Measurements from ENCODE around the gene UBE2QL1.

UBE2QL1 gene

DNA sequence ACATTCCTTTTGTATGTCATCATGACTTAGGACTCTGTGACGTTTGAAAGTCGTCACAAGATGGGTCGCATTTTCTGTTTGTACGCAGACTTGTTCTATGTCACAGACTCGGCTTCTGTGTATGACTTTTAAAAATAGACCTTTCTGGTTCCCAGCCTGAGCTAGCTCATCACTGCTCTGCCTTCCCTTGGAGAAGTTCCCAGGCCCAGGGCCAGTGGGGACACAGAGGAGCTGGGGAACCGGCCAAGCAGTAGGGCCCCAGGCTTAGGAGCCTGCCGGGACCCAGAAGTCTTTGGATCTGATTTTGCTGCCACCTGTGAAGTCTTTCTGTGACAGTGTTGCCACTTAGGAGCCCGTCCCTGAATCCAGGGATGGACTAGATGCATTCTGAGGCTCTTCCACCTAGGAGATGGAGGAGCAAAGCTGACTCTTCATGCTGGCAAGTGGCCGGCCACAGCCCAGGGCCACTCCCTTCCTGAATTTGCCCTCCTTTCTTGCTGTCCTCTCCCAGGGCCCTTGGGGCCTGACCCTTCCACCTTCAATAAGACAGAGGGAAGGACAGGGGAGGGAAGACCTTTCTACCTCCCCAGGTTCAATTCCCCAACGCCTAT is 18.1 kb upstream of the UBE2QL1 start:
- no peak for DNase-seq (ENCODE audit: low spot score)

DNA sequence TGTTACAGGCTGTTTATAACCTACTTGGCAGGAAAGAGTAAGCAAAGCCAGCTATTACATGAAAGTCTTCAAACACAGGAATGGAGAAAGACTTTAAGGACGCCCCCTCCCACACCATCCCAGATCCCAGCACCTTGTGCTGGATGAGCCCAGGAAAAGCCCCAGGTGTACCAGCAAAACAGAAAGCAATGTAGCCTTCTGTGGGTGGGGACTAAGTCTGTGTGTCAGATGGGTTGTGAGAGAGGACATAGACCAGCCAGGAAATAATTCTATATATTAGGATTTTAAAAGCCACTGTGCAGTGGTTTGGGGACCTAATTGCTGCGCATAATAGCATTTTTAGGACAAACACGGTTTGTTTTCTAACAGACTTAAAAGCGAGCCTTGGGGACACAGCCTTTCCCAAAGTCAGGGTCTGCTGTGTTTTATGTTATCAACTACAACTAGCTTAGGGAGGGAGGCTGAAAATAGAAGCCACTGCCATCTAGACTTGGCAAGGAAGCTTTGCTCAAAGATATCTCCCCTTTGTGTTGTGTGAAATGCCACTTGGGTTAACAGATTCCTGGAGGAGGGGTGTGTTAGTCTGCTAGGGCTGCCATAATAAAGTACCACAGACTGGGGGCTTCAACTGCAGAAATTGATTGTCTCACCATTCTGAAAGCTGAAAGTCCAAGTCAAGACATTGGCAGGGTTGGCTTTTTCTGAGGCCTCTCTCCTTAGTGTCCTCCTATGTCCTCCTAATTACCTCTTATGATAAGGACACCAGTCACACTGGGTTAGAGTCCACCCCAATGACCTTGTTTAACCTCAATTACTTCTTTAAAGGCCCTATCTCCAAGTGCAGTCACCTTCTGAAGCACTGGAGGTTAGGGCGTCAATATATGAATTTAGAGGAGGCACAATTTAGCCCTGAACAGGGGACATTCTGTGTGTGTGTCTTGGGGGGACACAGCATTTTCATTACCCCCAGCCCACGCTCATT is 17.2 kb upstream of the UBE2QL1 start:
- no peak for DNase-seq (ENCODE audit: low spot score)

DNA sequence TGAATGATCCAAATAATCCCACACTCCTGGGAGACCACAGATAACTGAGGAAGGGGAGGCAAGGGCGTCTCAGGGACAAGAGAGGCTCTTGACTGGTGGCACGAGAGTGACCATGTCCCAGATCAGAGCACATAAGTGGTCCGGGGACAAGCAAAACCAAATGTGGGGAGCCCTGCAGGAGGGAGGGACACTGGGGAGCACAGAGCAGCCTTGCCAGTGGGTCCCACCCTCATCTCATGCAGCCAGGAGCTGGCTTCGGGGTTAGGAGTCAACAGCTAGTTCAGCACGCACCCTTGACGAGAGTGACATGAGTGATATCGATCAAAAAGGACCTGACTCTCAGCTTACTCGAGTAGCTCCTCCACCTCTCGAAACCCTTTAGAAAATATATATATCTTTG is 16.5 kb upstream of the UBE2QL1 start:
- DNase-seq (ENCODE audit: low spot score): no peak

DNA sequence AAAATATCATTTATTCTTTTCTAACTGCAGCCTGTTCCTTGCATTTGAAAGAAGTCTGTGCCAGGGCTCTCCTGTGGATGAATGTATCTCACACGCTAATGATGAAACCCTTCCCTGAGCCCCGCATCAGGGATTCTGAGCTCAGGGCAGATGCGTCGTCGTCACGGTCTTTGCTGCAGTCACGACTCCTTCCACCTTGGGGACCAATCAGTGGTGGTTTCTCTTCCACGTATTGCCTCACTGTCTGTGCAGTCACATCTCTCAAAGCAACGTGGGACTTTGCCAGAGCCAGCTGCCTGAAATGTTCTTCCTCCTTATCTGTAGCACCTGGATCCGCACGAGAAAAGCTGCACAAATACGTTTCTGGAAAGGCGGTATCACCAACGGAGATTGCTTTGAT is 13.9 kb upstream of the UBE2QL1 start:
- no peak for DNase-seq (ENCODE audit: low spot score)

DNA sequence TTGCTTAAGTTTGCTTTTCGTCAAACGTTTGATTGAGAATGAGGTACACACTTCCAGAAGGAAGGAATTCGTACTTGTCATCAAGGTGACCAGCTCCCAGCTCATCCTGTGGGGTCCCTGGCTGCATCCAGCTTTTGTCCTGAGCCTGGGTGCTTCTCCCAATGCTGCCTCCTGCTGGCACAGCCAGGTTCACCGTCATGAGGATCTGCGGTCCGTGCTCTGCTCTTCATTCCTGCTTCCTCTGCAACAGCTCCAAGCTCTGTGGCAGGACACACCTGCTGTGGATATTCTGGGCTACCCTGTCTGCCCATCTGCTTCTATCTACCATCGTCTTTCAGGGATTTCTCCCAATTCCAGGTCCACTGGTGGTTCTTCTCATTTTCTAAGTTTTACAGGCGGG is 13.3 kb upstream of the UBE2QL1 start:
- no peak for DNase-seq (ENCODE audit: low spot score)

DNA sequence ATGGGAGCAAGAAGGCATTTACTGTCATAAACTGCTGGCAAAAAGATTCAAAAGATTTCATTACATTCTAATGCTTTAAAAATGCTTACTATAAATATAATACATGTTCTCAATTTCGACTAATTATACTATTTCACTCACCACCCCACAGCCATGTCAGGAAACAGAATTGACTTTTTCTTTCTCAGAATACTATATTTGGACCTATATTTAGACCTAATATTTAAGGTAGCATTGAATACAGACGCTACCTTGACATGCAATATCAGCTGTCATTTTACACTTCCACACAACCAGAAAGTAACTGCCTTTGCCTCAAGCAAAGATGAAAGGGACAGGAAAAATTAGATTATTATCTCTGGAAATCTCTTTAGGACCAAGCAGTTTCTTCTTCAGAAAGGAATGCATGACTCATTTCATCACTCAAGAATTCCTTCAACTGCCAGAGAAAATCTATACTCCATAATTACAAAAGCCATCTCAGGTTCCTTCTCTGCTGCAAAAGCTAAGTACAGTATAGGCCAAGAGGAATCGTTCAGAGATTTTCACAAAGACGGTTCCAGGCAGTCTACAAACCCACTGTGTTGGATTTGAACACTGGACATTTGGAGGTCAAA is 11.8 kb upstream of the UBE2QL1 start:
- DNase-seq (ENCODE audit: low spot score): no peak

DNA sequence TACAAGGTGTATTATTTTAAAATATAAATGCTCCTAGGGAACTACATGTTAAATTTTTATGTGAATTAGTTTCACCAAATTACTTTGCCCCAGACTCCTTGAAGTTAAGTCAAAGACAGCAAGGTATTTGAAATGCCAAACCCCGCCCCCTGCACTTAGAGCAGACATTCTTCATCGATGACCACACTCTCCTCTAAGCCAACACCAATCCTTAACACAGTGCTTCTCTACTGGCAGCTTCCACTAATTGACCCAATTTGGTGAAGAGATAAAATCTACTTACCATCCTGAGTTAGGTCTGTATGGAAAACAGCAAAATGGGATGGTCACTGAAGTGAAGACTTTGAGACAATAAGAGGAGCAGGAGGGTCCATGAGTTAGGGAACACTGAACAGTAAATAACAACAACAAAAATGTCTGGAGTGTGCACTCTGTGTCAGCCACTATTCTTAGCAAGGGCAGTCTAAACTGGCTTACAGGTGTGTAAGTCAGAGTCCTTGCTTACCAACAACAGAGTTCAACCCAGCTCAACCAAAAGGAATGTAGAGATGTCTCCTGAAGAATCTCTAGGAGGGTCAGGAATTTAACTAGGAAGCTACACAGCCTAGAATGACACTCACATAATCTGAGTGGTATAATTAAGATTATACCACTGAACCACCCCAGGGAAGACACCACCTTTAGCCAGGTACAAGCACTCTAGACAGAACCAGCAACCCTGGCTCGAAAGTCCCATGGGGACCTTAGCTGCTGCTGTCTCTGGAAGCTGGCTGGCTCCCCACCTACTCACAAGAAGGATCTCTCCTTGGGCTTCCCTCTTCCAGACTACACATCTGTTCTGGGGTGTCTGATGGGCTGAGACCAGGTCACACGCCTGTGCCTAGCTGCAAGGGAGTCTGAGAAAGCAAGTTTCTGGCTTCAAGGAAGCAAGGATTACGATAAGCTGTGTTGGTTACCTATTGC is 8.8 kb upstream of the UBE2QL1 start:
- DNase-seq (ENCODE audit: low spot score): no peak

DNA sequence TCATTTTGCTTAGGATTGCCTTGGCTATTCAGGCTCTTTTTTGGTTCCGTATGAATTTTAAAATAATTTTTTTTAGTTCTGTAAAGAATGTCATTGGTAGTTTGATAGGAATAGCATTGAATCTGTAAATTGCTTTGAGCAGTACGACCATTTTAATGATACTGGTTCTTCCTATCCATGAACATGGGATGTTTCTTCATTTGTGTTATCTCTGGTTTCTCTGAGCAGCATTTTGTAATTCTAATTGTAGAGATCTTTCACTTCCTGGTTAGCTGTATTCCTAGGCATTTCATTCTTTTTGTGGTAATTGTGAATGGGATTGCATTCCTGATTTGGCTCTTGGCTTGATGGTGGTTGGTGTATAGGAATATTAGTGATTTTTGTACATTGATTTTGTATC is 6.3 kb upstream of the UBE2QL1 start:
- DNase-seq (ENCODE audit: low spot score): no peak

DNA sequence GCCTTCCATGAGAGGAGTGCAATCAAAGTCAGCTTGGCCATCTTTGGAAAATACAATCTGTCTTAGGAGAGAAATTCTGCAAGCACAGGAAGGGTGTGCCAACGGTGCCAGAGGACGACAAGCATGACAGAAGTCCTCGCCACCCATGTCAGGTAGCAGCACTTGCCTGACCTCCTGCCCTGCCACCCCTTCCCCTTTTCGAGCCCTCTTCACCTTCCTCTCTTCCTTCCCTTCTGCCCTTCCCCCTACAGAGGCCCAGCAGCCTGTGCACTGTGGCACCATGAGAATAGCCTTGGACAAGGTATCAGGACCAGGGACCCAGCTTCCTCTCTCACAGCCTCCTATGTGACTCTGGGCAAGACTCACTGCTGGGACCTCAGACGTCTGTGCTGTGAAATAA is 5.3 kb upstream of the UBE2QL1 start:
- DNase-seq (ENCODE audit: low spot score): no peak

DNA sequence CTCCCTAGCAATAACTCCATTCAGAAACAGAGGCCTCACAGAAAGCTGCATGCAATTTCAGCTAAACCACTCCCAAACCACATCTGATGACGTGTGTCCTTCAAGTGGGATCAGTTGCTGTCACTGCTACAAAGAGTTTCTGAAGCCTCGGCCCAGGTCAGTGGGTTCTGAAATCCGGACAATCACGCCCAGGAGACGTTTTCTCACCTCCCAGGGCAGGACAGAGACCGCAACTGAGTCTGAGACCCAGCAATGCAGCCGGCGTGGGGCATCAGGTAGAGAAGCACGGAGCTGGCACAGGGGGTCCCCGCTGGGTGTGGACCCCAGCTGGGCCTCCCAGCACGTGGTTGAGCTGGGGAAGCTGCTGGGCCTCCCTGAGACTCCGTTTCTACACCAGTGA is 2.6 kb upstream of the UBE2QL1 start:
- DNase-seq (ENCODE audit: low spot score): no peak

DNA sequence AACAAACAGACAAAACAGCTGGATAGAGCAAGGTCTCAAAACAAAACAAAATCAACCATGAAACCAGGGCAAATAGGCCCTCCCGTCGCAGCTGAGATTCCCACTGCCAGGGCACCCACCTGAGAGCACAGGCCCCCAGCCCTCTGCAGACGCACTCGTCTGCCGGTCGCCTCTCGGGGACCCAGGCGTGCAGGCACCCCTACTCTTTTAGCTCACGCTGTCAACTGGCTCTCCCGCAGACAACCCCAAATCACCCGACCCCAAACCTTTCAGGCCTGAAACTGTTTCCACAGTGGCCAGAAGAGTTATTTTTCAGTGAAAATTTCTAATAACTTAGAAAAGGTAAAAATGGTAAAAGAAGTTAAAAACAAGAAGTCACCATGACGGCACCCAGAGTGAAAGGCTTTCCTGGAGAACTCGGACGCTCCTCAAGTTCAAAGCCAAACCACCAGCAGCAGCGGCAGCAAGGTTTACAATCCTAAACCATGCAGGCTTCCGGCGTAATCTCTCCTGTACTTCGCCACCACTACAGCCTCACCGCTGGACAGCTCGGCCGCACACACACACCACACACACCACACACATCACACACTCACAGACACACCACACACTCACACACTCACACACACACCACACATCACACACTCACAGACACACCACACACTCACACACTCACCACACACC is 1.9 kb upstream of the UBE2QL1 start:
- DNase-seq (ENCODE audit: low spot score): no peak

DNA sequence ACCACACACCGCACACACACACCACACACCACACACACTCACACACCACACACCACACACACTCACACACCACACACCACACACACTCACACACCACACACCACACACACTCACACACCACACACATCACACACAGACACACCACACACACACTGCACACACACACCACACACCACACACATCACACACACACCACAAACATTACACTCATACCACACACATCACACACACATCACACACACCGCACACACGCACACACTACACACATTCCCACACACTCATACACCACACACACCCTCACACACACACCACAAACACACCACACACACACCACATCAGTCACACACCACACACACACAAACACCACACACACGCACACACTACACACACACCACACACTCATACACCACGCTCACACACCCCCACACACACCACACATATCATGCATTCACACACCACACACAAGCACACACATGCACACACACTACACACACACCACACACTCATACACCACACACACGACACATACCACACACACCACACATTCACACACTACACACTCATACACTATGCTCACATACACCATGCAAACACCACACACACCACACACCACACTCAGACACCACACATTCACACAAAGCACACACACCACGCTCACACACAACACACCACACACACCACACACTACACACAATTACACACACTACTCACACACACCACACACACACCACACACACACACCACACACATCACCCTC is 1.1 kb upstream of the UBE2QL1 start:
- no peak for DNase-seq (ENCODE audit: low spot score)

DNA sequence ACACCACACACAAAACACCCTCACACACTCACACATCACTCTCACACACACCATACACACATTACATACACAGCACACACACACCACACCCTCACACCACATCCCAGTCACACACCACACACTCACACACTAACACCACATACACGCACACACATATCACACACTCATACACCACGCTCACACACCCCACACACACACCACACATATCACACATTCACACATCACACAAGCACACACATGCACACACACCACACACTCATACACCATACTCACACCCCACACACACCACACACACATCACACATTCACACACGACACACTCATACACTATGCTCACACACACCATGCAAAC is 543 bp upstream of the UBE2QL1 start:
- DNase-seq (ENCODE audit: low spot score): no peak

DNA sequence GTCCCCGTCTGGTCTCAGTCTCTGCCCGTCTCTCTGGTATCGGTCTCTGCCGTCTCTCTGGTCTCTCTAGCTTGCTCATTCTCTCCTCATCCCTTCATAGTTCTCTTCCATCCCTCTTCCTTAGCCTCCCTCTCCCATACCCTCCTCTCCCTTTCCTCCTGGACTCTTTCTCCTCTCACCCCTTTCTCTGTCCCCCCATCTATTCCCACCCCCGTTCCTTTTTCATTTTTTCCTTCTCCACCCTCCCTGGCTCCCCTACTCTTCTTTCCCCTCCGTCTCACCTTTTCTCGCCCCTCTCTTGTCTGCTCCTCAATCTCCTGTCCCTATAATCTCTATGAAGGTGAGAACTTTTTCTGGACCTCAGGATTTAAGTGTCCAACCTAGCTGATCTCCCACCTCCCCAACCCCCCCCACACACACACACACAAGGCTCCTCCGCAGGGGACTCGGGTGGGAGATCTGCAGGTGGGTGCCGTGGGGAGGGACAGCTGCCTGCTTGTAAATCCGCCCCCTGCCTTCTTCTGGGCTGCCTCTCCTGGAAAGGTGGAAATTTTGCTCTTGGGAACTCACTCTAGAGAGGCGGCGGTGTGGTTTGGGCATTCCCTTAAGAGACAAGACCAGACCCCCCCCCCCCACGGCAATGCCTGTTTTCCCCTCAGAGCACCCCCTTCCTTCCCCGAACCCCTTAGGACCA is 953 bp downstream of the UBE2QL1 start:
- no peak for DNase-seq (ENCODE audit: low spot score)

DNA sequence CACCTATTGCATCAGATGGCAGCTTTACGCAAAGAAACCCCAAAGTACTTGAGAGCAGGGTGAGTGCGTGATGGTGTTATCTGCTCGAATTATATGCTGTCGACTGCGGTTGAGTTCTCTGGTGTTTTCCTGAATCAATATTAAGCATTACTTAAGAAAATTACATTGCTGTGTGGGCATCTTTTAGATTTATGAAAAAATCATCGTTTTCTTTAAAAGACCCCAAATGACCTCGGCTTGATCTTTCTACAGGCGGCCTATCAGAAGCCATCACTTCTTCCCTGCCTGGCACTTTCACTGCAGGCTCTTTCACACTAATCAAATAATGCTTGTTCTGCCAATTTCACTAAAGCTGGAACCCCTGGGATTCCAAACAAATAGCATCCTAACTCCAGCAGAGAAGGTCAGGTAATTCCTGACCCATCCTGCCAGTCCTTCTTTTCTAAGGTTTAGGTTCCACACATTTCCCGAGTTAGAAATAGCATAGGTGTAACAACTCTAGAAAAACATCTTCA is 1.7 kb downstream of the UBE2QL1 start:
- DNase-seq (ENCODE audit: low spot score): no peak

DNA sequence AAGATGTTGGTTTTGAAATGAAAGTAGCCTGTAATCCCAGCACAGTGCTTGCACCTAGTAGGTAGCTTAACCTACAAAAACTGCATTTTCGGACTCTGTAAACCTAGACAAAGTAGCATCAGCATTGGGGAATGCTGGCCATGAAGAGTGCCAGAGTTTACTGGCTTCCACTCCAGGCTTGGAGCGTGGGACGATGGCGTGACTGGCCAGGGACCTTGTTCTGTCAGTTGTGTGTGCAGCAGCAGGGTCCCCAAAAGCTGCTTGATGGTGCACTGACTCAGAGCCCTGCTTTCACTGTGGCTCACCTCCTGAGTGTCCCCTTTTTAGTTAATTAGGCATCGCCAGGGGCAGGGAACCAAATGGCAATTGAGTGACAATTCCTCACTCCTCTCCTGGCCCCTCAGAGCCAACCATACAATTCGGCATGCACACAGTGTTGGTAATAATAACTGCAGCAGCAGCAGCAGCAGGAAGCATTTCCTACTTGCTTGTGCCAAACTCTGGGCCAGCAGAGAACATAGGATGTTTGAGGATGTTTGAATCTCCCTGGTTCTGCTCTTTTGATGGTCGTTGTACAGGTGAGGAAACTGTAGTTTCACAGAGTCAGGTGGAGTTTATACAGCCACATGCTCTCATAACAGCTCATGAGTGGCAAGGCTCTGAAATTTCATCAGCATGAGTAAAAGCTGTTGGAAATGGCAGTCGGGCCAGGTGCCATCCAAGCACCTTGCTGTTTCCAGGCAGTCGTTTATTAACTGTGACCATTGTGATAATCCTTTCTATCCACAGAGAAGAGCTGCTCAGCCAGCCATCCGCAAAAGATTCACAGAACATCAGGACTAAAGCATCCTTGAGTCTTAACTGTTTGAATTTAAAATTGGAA is 4.2 kb downstream of the UBE2QL1 start:
- no peak for DNase-seq (ENCODE audit: low spot score)

DNA sequence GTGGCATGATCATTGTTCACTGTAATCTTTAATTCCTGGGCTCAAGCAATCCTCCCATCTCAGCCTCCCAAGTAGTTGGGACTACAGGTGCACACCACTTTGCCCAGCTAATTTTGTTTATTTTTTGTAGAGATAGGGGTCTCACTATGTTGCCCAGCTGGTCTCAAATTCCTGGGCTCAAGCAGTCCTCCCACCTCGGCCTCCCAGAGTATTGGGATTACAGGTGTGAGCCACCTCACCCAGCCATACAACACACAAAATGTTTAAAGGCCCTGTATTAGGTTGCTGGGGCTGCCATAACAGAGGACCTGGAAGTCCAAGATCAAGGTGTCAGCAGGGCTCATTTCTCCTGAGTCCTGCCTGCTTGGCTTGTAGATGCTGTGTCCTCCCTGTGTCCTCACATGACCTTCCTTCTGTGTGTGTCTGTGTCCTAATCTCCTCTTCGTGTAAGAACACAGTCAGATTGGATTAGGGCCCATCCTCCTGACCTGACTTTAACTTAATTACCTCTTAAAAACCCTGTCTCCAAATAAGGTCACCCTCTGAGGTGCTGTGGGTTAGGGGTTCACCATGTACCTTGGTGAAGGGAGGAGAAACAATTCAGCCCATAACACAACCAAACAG is 5.4 kb downstream of the UBE2QL1 start:
- DNase-seq (ENCODE audit: low spot score): no peak

DNA sequence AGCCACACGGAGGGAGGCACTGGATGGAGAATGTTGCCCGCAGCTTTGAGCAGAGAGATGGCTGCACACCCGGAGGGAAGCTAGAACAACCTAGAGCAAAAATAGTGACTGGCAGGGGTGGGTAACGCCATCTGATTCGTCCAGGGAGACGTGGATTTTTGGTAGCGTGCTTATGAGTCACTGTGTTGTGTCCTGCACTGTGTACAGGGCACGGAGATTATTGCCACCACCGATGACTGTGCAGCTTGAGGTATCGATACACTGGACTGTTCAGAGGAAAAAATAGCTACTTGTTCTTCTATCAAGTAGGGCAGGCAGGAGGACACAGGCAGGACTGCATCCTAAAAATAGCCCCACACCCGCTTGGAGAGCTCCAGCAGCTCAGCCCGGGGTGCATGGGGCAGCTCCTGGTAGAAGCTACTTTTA is 6.0 kb downstream of the UBE2QL1 start:
- no peak for DNase-seq (ENCODE audit: low spot score)
